ENCODE measurements around the gene SHISA3. TPM values are rescaled to one million over a fixed set of nuclear protein-coding genes. Genes with fewer than 3 reads are reported as not detected.

SHISA3 gene
- total RNA-seq, 6 donors from 2014 or later = 0.76 to 5.9 (median 2.1) TPM; not detected in 1

DNA sequence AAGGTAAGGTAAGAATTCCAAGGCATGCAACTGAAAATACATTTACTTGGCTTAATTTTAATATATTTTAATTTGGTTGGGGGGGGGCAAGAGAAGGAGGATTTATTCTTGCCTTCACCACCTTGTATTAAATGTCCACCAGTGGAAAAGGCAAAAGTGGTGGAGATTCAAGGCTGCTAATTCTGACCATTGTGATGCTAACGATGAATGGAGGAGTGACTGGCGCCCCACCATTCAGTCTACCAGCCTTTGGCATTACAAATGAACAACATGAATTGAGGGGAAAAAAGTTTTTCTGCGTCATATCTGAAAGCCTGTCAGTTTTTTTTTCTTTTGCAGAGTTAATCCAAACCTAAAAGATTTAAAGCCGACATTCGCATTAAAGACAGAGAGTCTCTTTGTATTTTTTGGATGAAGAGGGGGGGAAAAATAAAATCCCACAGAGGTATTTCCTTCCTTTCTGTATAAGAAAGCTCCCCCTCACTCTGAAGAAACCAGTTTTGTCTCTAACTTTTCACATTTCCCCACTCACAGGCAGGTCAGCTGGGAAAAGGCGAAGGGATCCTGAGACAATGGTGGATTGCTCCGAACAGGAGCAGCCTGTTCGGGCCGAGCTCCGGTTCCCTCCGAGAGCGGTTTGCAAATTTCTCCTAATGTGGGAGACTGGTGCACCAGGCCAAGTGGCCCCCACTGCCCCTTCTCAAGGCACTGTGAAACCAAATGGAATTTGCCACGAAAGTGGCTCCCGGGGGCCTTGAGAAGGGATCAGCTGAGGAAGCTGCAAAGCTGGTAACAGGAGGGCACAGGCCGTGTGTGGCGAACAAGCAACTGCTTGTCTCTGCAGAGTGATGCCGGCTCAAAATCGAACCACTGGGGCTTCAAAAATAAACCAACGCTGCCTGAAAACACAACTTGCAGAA, 28.1 kb downstream of the SHISA3 start:
- Histone ChIP-seq H3K9me3 (no peaks in the 10 kb centered on the region), H3K36me3 (peaks cover 4 to 32% (median 14%) of the 10 kb centered on the region in 4 donors), H3K27ac (no peak overlapping the region), H3K4me1 (no peaks in the 10 kb centered on the region), H3K27me3 (no peaks in the 10 kb centered on the region), H3K4me3 (no peak overlapping the region)
- TF ChIP-seq POLR2A (IDR thresholded peaks at IDR 0.05) (no peak), EP300 (IDR thresholded peaks at IDR 0.05) (no peak), POLR2AphosphoS5 (IDR thresholded peaks at IDR 0.05) (no peak)
- TF ChIP-seq, protein P1, sequence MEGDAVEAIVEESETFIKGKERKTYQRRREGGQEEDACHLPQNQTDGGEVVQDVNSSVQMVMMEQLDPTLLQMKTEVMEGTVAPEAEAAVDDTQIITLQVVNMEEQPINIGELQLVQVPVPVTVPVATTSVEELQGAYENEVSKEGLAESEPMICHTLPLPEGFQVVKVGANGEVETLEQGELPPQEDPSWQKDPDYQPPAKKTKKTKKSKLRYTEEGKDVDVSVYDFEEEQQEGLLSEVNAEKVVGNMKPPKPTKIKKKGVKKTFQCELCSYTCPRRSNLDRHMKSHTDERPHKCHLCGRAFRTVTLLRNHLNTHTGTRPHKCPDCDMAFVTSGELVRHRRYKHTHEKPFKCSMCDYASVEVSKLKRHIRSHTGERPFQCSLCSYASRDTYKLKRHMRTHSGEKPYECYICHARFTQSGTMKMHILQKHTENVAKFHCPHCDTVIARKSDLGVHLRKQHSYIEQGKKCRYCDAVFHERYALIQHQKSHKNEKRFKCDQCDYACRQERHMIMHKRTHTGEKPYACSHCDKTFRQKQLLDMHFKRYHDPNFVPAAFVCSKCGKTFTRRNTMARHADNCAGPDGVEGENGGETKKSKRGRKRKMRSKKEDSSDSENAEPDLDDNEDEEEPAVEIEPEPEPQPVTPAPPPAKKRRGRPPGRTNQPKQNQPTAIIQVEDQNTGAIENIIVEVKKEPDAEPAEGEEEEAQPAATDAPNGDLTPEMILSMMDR (IDR thresholded peaks at IDR 0.05) = no peak
- no peak for DNase-seq
- no peak for ATAC-seq (ENCODE audit: low FRiP score in 2 of 2)
- 93 to 96% methylated on average over 19 of the region's 19 CpGs for WGBS, 2 donors

DNA sequence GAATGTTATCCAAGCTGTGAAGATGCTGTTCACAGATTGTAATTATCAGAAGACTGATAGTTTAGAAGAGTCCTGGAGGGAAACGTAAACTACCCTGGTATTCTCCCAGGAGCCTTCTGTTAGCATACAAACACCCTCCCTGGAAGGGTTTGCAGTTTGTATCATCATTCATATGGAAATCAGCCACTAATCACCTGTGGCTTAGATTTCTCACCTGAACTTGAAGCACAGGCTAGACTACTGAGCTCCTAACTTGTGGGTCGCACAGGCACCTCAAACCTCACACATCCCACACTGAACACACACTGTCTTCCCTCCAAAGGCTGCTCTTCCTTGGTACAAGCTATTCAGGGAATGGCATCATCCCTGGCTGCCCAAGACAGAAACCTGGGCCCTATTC, 30.7 kb downstream of the SHISA3 start:
- H3K36me3 ChIP-seq = peaks cover 0 to 16% (median 5%) of the 10 kb centered on the region in 4 donors
- H3K27me3 ChIP-seq = no peaks in the 10 kb centered on the region
- H3K27ac ChIP-seq = no peak overlapping the region
- WGBS, 2 donors = 85 to 95% methylated on average over 2 of the region's 2 CpGs
- H3K9me3 ChIP-seq = no peaks in the 10 kb centered on the region
- ATAC-seq (ENCODE audit: low FRiP score in 2 of 2) (no peak), DNase-seq (no peak)
- H3K4me3 ChIP-seq = no peak overlapping the region
- TF ChIP-seq POLR2A (IDR thresholded peaks at IDR 0.05) (no peak), EP300 (IDR thresholded peaks at IDR 0.05) (no peak), POLR2AphosphoS5 (IDR thresholded peaks at IDR 0.05) (no peak)
- TF ChIP-seq, protein P1 (IDR thresholded peaks at IDR 0.05) = no peak
- no peaks in the 10 kb centered on the region for H3K4me1 ChIP-seq

DNA sequence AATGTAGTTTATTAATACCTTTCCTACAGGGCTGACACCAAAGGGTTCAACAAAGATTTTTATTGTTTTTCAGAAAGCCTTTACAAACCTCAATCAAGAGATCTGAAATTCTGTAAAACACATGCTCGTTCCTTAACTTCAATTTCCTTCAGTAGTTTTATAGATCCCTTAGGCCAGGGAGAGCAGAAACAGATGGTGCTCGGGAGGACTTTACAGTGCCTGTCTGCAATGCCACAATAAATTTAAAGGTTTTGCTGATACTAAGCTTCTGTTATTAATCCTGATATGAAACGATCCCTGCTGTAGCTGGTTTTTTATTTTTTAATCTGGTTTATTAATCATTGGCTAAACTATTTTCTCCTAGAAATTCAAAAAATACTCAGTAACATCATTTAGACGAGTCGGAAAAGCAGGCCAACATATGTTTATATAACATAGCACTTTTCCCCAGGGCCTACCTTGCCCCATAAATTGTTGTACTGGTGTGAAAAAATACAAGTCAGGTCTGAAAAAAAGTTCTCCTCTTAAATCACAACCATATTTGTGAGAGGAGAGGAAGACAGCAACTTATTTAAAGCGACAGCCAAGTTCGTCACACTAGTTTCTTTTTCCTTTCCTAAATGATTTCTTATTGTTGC, 39.8 kb downstream of the SHISA3 start:
- ATAC-seq (ENCODE audit: low FRiP score in 2 of 2) = no peak
- no peak for DNase-seq
- no peak for TF ChIP-seq POLR2A (IDR thresholded peaks at IDR 0.05)
- 91% methylated on average over 7 of the region's 7 CpGs for WGBS, 2 donors
- peaks cover 0 to 18% (median 2%) of the 10 kb centered on the region in 4 donors for H3K36me3 ChIP-seq
- no peak overlapping the region for H3K4me3 ChIP-seq
- no peaks in the 10 kb centered on the region for H3K27me3 ChIP-seq
- H3K9me3 ChIP-seq = no peaks in the 10 kb centered on the region
- no peak overlapping the region for H3K27ac ChIP-seq
- no peaks in the 10 kb centered on the region for H3K4me1 ChIP-seq

GRCh38 chr4:42440083-42440482, 42.8 kb downstream of the SHISA3 start:
- Histone ChIP-seq H3K27ac (no peak overlapping the region), H3K36me3 (peaks cover 0 to 25% (median 13%) of the 10 kb centered on the region in 4 donors), H3K4me1 (no peaks in the 10 kb centered on the region), H3K4me3 (no peak overlapping the region), H3K9me3 (no peaks in the 10 kb centered on the region), H3K27me3 (no peaks in the 10 kb centered on the region)
- 97 to 99% methylated on average over 4 of the region's 4 CpGs for WGBS, 2 donors
- ATAC-seq (ENCODE audit: low FRiP score in 2 of 2) = no peak
- no peak for DNase-seq
- TF ChIP-seq EP300 (IDR thresholded peaks at IDR 0.05) (no peak), POLR2A (IDR thresholded peaks at IDR 0.05) (no peak), POLR2AphosphoS5 (IDR thresholded peaks at IDR 0.05) (no peak)
- TF ChIP-seq, protein P1 (IDR thresholded peaks at IDR 0.05) = no peak

DNA sequence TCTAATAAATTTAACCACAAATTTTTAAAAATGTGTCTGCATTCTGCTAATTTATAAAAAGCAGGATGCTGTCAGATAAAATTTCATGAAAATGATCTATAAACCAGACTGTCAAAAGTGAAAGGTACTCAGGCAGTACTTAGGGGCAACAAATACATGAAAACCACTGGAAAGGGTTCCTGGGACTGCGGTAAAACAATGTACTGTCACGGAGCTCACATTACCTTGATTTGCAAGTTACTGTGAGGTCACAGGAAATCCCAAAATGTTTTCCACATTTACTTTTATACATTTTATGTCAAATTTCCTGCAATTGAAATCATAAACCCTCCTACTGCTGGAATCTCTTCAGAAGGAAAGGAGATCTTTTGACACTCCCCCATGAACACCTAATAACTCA, 45.3 kb downstream of the SHISA3 start:
- no peak for DNase-seq
- Histone ChIP-seq H3K4me1 (no peaks in the 10 kb centered on the region), H3K9me3 (no peaks in the 10 kb centered on the region), H3K27ac (no peak overlapping the region), H3K36me3 (peaks cover 0 to 16% (median 11%) of the 10 kb centered on the region in 4 donors), H3K27me3 (no peaks in the 10 kb centered on the region), H3K4me3 (no peak overlapping the region)
- 84 to 95% methylated on average over 2 of the region's 2 CpGs for WGBS, 2 donors
- ATAC-seq (ENCODE audit: low FRiP score in 2 of 2) = no peak
- TF ChIP-seq POLR2AphosphoS5 (IDR thresholded peaks at IDR 0.05) (no peak), EP300 (IDR thresholded peaks at IDR 0.05) (no peak), POLR2A (IDR thresholded peaks at IDR 0.05) (no peak)

All from upper lobe of left lung (tissue), 6 donors.